MM.1S (cell line): ENCODE results near the gene PCDHGA7.

Experiments
- CTCF ChIP-seq: fragments of 300-600 bp; sonication (generic); IDR thresholded peaks from 2 replicates; pipeline ENCODE4 v1.5.1; 2016; ENCODE audit warnings: antibody characterized with exemption, low read length, mixed read lengths
- EZH2 ChIP-seq: fragments of 300-600 bp; sonication (generic); optimal IDR thresholded peaks from 2 replicates; pipeline ENCODE3; 2017; ENCODE audit warnings: low read depth, mild to moderate bottlenecking, antibody characterized with exemption, low read length, mixed read lengths

GRCh38 chr5:141431286-141431685 is 48.7 kb downstream of the PCDHGA7 start:
- TF ChIP-seq CTCF (no peak), EZH2 (no peak)
